AG04449 (cell line): Measurements from ENCODE around the gene CNRIP1.

Experiments
- CTCF ChIA-PET: fragments of 350-600 bp; formaldehyde crosslinking; extraction: SDS; loops from one replicate; lab custom pipeline; 2021; ENCODE audit warnings: antibody characterized with exemption; lab: Yijun Ruan, JAX
- POLR2A ChIA-PET: fragments of 400-600, 350-600 bp; formaldehyde crosslinking; extraction: SDS; loops from one replicate; lab custom pipeline; 2020; ENCODE audit warnings: antibody characterized with exemption, inconsistent platforms; lab: Yijun Ruan, JAX
- DNase-seq: peaks from one replicate; pipeline ENCODE4 v3.0.0-alpha.2; 2010; ENCODE audit warnings: low read depth, low spot score
- H3K4me3 ChIP-seq: 2 replicates; pipeline ENCODE4 v1.5.1; 2011; ENCODE audit warnings: low read depth, mild to moderate bottlenecking, control low read depth, low read length
- TF ChIP-seq, protein P1 (sequence below): IDR thresholded peaks from one replicate; pipeline ENCODE4 v1.5.1; 2011; ENCODE audit warnings: mild to moderate bottlenecking, moderate library complexity, low read length, control low read depth, inconsistent platforms; ENCODE audit not compliant: insufficient read depth; ENCODE audit errors: missing control alignments

The CNRIP1 gene

DNA sequence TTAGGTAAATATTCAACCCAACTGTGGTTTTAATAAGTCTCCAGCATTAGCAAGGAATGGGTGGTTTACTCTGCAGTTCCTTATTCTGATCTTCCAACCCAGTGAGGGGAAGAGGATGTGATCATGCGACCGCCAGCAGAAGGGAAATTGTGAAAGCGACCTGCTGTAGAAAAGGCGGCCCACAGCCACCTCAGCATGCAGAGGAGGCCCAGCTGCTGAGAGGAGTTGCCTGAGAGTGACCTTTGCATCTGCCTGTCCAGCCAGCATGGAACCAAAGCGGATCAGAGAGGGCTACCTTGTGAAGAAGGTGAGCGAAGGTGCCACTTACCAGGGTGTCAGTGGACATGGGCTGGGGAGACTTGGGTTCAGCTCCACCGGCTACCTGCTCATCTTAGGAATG is 45.3 kb upstream of the CNRIP1 start, which contains the start of gene PLEK:
PLEK (plus strand) TSS at position 196 of the 400 bp plus-strand sequence; CDS start at position 266, 70 bp downstream.
- ChIA-PET POLR2A (no interaction called here), CTCF (interaction anchor here (2.2 kb wide), 1 partner anchor 8 kb away, joined by 6 read pairs; no protein-coding TSS in a partner anchor)
- no peak for DNase-seq
- TF ChIP-seq, protein P1, sequence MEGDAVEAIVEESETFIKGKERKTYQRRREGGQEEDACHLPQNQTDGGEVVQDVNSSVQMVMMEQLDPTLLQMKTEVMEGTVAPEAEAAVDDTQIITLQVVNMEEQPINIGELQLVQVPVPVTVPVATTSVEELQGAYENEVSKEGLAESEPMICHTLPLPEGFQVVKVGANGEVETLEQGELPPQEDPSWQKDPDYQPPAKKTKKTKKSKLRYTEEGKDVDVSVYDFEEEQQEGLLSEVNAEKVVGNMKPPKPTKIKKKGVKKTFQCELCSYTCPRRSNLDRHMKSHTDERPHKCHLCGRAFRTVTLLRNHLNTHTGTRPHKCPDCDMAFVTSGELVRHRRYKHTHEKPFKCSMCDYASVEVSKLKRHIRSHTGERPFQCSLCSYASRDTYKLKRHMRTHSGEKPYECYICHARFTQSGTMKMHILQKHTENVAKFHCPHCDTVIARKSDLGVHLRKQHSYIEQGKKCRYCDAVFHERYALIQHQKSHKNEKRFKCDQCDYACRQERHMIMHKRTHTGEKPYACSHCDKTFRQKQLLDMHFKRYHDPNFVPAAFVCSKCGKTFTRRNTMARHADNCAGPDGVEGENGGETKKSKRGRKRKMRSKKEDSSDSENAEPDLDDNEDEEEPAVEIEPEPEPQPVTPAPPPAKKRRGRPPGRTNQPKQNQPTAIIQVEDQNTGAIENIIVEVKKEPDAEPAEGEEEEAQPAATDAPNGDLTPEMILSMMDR: no peak
- H3K4me3 ChIP-seq: no peak within 1 kb of the TSS

DNA sequence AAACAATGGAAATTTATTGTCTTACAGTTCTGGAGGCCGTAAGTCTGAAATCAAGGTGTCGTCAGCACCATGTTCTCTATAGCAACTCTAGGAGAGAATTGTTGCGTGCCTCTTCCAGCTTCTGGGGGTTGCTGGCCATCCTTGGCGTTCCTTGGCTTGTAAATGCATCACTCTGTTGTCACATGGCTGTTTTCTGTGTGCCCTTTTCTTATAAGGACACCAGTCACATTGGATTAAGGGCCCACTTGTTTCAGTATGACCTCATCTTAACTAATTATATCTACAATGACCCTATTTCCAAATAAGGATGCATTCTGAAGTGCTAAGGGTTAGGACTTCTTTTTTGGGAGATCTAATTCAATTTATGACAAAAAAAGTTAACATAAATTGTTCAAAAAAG is 44.0 kb upstream of the CNRIP1 start:
- no peak for DNase-seq
- H3K4me3 ChIP-seq: no peak overlapping the region
- ChIA-PET POLR2A (no interaction called here), CTCF (interaction anchor here (1.6 kb wide), 1 partner anchor 78 kb away, joined by 4 read pairs; no protein-coding TSS in a partner anchor)
- TF ChIP-seq, protein P1: no peak

DNA sequence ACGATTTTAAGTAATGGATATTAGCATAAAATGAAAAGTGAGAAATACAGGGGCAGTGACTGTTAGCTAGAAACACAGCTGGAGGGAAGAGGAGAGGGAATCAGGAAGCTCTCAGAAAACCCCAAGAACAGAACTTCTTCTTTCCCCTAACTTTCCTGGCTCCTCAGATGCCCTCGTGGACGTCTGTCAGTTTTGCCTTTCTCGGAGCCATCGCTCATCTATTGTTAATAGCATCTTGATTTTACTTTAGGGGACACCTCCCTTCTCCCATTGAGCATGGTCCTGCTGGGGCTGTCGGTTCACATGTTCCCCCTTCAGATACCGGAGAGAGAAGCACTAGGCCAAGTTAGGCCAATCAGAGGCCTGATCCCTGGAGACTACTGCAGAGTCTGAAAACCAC is 43.0 kb upstream of the CNRIP1 start:
- ChIA-PET POLR2A (no interaction called here), CTCF (interaction anchor here (1.6 kb wide), 1 partner anchor 79 kb away, joined by 4 read pairs; no protein-coding TSS in a partner anchor)
- H3K4me3 ChIP-seq: no peak overlapping the region
- TF ChIP-seq, protein P1: no peak
- DNase-seq: no peak

DNA sequence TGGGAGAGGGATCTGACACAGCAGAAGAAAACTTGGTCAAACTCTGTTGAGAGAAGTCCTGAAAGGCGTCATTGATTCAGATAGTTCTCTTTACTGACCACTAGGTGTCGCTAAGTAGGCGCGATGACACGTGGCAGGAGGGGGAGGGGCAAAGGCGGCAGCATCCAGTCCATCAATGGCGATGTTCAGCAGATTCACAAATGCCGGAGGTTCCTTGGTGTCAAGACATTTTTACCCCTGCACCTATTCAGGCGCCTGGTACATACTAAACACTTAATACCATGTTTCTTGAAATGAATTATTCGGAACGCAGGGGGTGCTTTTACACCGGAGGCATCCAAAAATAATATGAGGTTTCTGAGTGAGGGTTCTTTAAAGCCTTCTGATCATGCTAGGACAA is 42.3 kb upstream of the CNRIP1 start:
- ChIA-PET POLR2A (no interaction called here), CTCF (interaction anchor here (1.2 to 1.6 kb wide), 2 partner anchors 75 to 80 kb away, joined by 3 to 4 read pairs; no protein-coding TSS in a partner anchor)
- no peak overlapping the region for H3K4me3 ChIP-seq
- TF ChIP-seq, protein P1: peak; percentile 52
- DNase-seq: no peak

DNA sequence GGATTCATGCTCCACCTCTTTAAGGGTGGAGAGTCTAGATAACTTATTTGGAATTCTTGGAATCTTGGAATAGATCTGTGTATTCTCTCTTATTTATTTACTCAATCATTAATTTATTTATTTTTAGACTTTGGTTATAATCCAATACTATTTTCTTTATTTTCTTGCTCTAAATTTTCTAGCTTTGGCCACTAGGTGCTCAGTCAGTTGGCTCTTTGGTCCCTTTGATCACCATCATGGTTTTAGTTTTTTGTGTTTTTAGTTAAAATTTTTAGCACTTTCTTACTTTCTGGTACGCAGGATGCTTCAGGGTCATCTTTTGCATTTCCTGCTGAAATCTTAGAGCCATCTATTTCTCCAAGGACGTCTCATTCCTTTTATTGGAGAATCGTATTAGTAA is 40.1 kb upstream of the CNRIP1 start:
- no peak overlapping the region for H3K4me3 ChIP-seq
- POLR2A ChIA-PET: no interaction called here
- CTCF ChIA-PET: interaction anchor here (1.2 to 1.7 kb wide), 4 partner anchors 11 to 239 kb away, joined by 3 to 8 read pairs (median 4); no protein-coding TSS in a partner anchor
- DNase-seq: no peak
- TF ChIP-seq, protein P1: no peak

DNA sequence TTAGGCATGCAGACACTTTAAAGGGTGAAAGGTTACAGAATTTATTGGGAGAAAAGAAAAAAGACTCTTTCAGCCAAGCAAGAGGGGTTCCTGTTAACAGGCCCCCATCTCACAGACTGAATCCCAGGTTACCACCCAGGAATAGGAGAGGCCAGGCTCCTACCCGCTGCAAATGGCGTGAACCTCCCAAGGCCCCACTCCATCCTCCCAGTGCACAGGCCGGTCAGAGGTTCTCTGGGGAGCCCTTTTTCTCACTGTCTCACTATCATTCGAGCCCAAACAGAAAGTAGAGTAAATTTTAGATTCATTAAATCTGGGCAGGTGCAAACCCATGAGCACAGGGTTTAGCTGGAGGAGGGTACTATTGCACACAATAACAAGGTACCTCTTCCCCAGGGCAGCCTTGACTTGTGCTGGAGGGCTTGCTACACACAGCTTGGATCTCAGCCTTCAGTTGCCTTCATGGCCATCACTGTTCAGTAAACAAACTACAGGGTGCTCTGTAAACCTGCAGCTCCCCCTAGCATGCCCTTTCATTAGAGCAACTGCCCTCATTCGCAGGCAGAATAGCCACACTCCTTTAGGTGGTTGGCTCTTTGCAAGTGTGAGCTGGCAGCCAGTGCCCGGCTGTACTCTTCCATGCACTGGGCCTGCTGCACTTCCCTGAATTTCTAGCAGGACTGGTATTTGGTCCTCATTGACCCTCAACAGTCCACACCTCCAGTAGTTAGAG is 38.0 kb upstream of the CNRIP1 start:
- ChIA-PET POLR2A (no interaction called here), CTCF (interaction anchor here (0.7 to 3.3 kb wide), 13 partner anchors 8 to 241 kb away, joined by 3 to 23 read pairs (median 4); partner anchors contain the start of genes CNRIP1 and PLEK)
- TF ChIP-seq, protein P1: peak; percentile 60
- DNase-seq: no peak
- H3K4me3 ChIP-seq: no peak overlapping the region
